OCI-LY1 (cell line): ENCODE data around the gene KCNK16.

ENCODE experiments used
- EZH2 ChIP-seq: fragments of 200-600 bp; sonication (generic), shearing (Covaris generic); IDR thresholded peaks from 2 replicates; pipeline ENCODE4 v1.8.0; 2017; ENCODE audit warnings: borderline replicate concordance, mixed run types, mild to moderate bottlenecking, antibody characterized with exemption, low read length, moderate library complexity, mixed read lengths
- TF ChIP-seq, protein P1 (sequence below): fragments of 200-600 bp; sonication (generic), shearing (Covaris generic); IDR thresholded peaks from 2 replicates; pipeline ENCODE4 v1.5.1; 2017; ENCODE audit warnings: mild to moderate bottlenecking, antibody characterized with exemption, low read length, moderate library complexity, mixed read lengths

- TF ChIP-seq EZH2: no peak
- TF ChIP-seq, protein P1, sequence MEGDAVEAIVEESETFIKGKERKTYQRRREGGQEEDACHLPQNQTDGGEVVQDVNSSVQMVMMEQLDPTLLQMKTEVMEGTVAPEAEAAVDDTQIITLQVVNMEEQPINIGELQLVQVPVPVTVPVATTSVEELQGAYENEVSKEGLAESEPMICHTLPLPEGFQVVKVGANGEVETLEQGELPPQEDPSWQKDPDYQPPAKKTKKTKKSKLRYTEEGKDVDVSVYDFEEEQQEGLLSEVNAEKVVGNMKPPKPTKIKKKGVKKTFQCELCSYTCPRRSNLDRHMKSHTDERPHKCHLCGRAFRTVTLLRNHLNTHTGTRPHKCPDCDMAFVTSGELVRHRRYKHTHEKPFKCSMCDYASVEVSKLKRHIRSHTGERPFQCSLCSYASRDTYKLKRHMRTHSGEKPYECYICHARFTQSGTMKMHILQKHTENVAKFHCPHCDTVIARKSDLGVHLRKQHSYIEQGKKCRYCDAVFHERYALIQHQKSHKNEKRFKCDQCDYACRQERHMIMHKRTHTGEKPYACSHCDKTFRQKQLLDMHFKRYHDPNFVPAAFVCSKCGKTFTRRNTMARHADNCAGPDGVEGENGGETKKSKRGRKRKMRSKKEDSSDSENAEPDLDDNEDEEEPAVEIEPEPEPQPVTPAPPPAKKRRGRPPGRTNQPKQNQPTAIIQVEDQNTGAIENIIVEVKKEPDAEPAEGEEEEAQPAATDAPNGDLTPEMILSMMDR: no peak
Observed at GRCh38 chr6:39292637-39293036, 29.9 kb downstream of the KCNK16 start.
